ENCODE results near the gene VSIG10L2. TPM values are rescaled to one million over a fixed set of nuclear protein-coding genes. Genes with fewer than 3 reads are reported as not detected.
A peak's percentile ranks its signal among the peaks of the same experiment; 100 is the strongest.

The VSIG10L2 gene
- total RNA-seq, 1 donor from 2014 or later: not detected

GRCh38 chr11:125952559-125952958, 6.7 kb downstream of the VSIG10L2 start:
- TF ChIP-seq, protein P1, sequence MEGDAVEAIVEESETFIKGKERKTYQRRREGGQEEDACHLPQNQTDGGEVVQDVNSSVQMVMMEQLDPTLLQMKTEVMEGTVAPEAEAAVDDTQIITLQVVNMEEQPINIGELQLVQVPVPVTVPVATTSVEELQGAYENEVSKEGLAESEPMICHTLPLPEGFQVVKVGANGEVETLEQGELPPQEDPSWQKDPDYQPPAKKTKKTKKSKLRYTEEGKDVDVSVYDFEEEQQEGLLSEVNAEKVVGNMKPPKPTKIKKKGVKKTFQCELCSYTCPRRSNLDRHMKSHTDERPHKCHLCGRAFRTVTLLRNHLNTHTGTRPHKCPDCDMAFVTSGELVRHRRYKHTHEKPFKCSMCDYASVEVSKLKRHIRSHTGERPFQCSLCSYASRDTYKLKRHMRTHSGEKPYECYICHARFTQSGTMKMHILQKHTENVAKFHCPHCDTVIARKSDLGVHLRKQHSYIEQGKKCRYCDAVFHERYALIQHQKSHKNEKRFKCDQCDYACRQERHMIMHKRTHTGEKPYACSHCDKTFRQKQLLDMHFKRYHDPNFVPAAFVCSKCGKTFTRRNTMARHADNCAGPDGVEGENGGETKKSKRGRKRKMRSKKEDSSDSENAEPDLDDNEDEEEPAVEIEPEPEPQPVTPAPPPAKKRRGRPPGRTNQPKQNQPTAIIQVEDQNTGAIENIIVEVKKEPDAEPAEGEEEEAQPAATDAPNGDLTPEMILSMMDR (conservative IDR thresholded peaks at IDR 0.05): no peak
- Mint-ChIP-seq H3K4me3 (no peak overlapping the region), H3K27me3 (no peaks in the 10 kb centered on the region), H3K9me3 (no peaks in the 10 kb centered on the region), H3K36me3 (peaks cover 7% of the 10 kb centered on the region), H3K4me1 (ENCODE audit: unreplicated experiment) (peaks cover 13% of the 10 kb centered on the region), H3K27ac (peak overlapping the region; percentile 36)
- DNase-seq (ENCODE audit: extremely low spot score, unreplicated experiment): no peak

- no peak for DNase-seq (ENCODE audit: extremely low spot score, unreplicated experiment)
- peaks cover 13% of the 10 kb centered on the region for H3K4me1 Mint-ChIP-seq (ENCODE audit: unreplicated experiment)
- peak overlapping the region; percentile 36 for H3K27ac Mint-ChIP-seq
- TF ChIP-seq, protein P1 (conservative IDR thresholded peaks at IDR 0.05): no peak
- no peak overlapping the region for H3K4me3 Mint-ChIP-seq
- no peaks in the 10 kb centered on the region for H3K9me3 Mint-ChIP-seq
- H3K27me3 Mint-ChIP-seq: no peaks in the 10 kb centered on the region
- peaks cover 11% of the 10 kb centered on the region for H3K36me3 Mint-ChIP-seq
Measured at GRCh38 chr11:125952973-125953372, 7.1 kb downstream of the VSIG10L2 start.

DNA sequence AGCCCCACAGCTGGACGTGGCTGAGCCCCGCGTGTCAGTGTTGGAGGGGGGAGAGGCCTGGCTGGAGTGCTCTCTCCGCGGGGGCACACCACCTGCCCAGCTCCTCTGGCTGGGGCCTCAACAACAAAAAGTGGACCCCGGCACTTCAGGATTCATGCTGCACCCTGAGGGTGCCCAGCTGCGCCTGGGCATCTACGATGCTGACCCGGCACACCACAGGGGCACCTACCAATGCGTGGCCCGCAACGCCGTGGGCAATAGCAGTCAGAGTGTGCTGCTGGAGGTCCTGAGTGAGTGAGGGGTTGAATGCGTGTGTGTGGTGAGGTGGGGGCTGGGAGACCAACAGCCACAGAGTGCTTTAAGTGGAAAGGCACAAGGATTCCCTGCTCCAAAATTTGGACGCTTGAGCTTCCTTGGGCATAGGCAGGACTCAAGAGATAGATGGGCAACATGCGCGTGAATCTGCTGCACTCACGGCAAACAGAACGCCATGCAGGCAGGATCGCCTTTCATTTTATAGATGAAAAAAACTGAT, 7.6 kb downstream of the VSIG10L2 start:
- Mint-ChIP-seq H3K4me1 (ENCODE audit: unreplicated experiment) (peaks cover 13% of the 10 kb centered on the region), H3K27ac (no peak overlapping the region), H3K27me3 (no peaks in the 10 kb centered on the region), H3K4me3 (no peak overlapping the region), H3K9me3 (no peaks in the 10 kb centered on the region), H3K36me3 (peaks cover 11% of the 10 kb centered on the region)
- no peak for DNase-seq (ENCODE audit: extremely low spot score, unreplicated experiment)
- TF ChIP-seq, protein P1 (conservative IDR thresholded peaks at IDR 0.05): no peak

- DNase-seq (ENCODE audit: extremely low spot score, unreplicated experiment): no peak
- Mint-ChIP-seq H3K9me3 (no peaks in the 10 kb centered on the region), H3K27ac (no peak overlapping the region), H3K4me3 (no peak overlapping the region), H3K36me3 (peaks cover 11% of the 10 kb centered on the region), H3K27me3 (no peaks in the 10 kb centered on the region), H3K4me1 (ENCODE audit: unreplicated experiment) (peaks cover 13% of the 10 kb centered on the region)
- TF ChIP-seq, protein P1 (conservative IDR thresholded peaks at IDR 0.05): no peak
Measured at GRCh38 chr11:125954123-125954944, 8.5 kb downstream of the VSIG10L2 start.

DNA sequence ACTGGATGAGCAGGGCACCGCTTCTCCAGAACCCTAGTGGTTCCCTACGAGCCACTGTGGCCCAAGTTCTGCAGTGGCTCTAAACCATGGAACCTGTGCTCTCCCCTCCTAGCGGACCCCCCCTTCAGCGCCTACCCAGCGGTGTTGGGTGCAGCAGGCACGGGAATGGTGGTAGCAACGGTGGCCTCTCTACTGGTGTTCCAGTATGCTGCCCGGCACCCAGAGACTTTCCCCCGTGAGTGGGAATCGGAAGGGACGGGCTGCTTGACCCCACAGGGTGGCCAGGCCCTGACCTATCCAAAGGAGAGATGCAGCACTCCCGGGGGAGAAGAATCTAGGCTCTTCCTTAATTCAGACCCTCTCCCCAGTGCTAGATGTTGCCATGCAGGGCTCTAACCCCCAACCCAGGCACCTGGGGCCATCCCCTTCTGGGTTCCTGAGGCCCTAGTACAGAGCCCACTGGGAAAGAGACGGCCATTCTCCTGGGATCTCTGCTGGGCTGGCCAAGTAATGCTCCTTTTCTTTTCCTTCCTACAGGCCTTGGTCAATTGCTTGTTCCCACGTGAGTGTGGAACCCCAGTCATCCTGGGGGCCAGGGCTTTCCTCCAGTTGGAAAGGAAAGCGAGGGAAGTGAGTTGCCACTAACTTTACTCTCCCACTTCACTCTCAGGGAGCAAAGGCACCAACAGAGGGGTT, 9.2 kb downstream of the VSIG10L2 start:
- TF ChIP-seq, protein P1 (conservative IDR thresholded peaks at IDR 0.05): no peak
- Mint-ChIP-seq H3K4me3 (no peak overlapping the region), H3K27ac (no peak overlapping the region), H3K4me1 (ENCODE audit: unreplicated experiment) (peaks cover 13% of the 10 kb centered on the region), H3K27me3 (no peaks in the 10 kb centered on the region), H3K36me3 (peaks cover 11% of the 10 kb centered on the region), H3K9me3 (no peaks in the 10 kb centered on the region)
- DNase-seq (ENCODE audit: extremely low spot score, unreplicated experiment): no peak

All from type B pancreatic cell (in vitro differentiated cells).